OCI-LY1 (cell line): Measurements from ENCODE around the gene IL4I1.
"Not testable (repeated sequence)": the region's sequence is repeated elsewhere in the genome, so short reads cannot be mapped to it uniquely, and the experiment has no call there.

Experiments used
- CTCF ChIP-seq: fragments of 200-600 bp; sonication (generic), shearing (Covaris generic); IDR thresholded peaks from 2 replicates; pipeline ENCODE4 v1.5.1; 2017; ENCODE audit warnings: mild to moderate bottlenecking, antibody characterized with exemption, low read length, moderate library complexity, mixed read lengths
- EZH2 ChIP-seq: fragments of 200-600 bp; sonication (generic), shearing (Covaris generic); IDR thresholded peaks from 2 replicates; pipeline ENCODE4 v1.8.0; 2017; ENCODE audit warnings: borderline replicate concordance, mixed run types, mild to moderate bottlenecking, antibody characterized with exemption, low read length, moderate library complexity, mixed read lengths

GRCh38 chr19:49944567-49944966 lies 47.9 kb upstream of the IL4I1 start:
- not testable (repeated sequence) for TF ChIP-seq CTCF, EZH2
